ENCODE results near the gene MYL3.

DNA sequence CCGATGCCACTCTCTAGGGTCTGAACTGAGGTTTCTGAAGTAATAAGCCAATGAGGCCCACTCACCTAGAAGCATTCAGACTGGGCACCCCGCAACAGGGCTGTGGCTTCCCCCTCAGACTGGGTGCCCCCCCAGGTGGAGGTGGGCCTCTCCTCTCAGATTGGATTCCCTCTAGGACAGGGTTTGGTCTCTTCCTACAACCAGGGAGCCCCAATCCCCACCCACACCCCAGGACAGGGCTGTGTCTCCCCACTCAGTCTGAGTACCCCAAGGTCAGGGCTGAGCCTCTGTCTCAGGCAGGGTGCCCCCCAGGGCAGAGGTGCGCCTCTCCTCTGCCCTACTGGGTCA is 41.9 kb upstream of the MYL3 start:
- no peak for TF ChIP-seq CTCF (IDR thresholded peaks at IDR 0.05)
- no peak for TF ChIP-seq POLR2AphosphoS5 (IDR thresholded peaks at IDR 0.05)
